ENCODE results near the gene TPK1.
"Not testable (repeated sequence)": the region's sequence is repeated elsewhere in the genome, so short reads cannot be mapped to it uniquely, and the experiment has no call there.

Gene TPK1

GRCh38 chr7:144437370-144438191 lies 398.3 kb downstream of the TPK1 start:
- Histone ChIP-seq H2AK5ac (ENCODE audit: low read length, severe bottlenecking) (no peak overlapping the region), H3K27me3 (ENCODE audit: control insufficient read depth in 1 of 2, insufficient read depth in 1 of 2, low read length in 2 of 2) (no peaks in the 10 kb centered on the region), H2AFZ (ENCODE audit: low read depth, low read length) (no peak overlapping the region), H2BK15ac (ENCODE audit: low read depth, poor library complexity, severe bottlenecking) (no peak overlapping the region), H3K4me2 (ENCODE audit: low read length, poor library complexity, severe bottlenecking) (no peak overlapping the region), H3K4me3 (ENCODE audit: insufficient read depth in 1 of 2, low read depth in 1 of 2, low read length in 2 of 2) (no peak overlapping the region), H2BK120ac (ENCODE audit: low read depth, low read length) (no peak overlapping the region), H2BK12ac (ENCODE audit: low read length in 2 of 2) (no peak overlapping the region), H3K4me1 (ENCODE audit: control insufficient read depth, insufficient read depth, low read depth, low read length) (no peaks in the 10 kb centered on the region), H3K9me3 (ENCODE audit: control insufficient read depth, low read length) (no peaks in the 10 kb centered on the region), H3K79me1 (replicated peaks; ENCODE audit: low read length, poor library complexity, severe bottlenecking) (no peaks in the 10 kb centered on the region), H3K23ac (ENCODE audit: low read length in 2 of 2) (no peak overlapping the region), H4K91ac (ENCODE audit: low read length) (no peak overlapping the region), H3K14ac (ENCODE audit: low read length in 2 of 2) (no peak overlapping the region), H4K8ac (ENCODE audit: low read length) (no peak overlapping the region), H3K27ac (ENCODE audit: low read length, poor library complexity, severe bottlenecking) (no peak overlapping the region), H3K18ac (ENCODE audit: low read depth in 1 of 2, low read length in 2 of 2) (no peak overlapping the region), H3K9ac (ENCODE audit: low read length) (no peak overlapping the region), H2BK5ac (ENCODE audit: low read depth, low read length, poor library complexity, severe bottlenecking) (no peak overlapping the region), H3K36me3 (ENCODE audit: control insufficient read depth in 1 of 2, insufficient read depth in 2 of 2, low read depth in 1 of 2, low read length in 2 of 2) (no peaks in the 10 kb centered on the region), H3K4ac (ENCODE audit: low read depth in 1 of 2, low read length in 2 of 2) (no peak overlapping the region)
- 71% methylated on average over 2 of the region's 4 CpGs for WGBS
- peak; percentile 64 for DNase-seq

GRCh38 chr7:144436500-144436899 lies 399.4 kb downstream of the TPK1 start:
- no peaks in the 10 kb centered on the region for H3K79me1 ChIP-seq (replicated peaks; ENCODE audit: low read length, poor library complexity, severe bottlenecking)
- H3K4ac ChIP-seq (ENCODE audit: low read depth in 1 of 2, low read length in 2 of 2), result no peak overlapping the region
- H3K4me3 ChIP-seq (ENCODE audit: insufficient read depth in 1 of 2, low read depth in 1 of 2, low read length in 2 of 2), result no peak overlapping the region
- no peak overlapping the region for H2BK120ac ChIP-seq (ENCODE audit: low read depth, low read length)
- no peak overlapping the region for H2BK5ac ChIP-seq (ENCODE audit: low read depth, low read length, poor library complexity, severe bottlenecking)
- H3K36me3 ChIP-seq (ENCODE audit: control insufficient read depth in 1 of 2, insufficient read depth in 2 of 2, low read depth in 1 of 2, low read length in 2 of 2), result no peaks in the 10 kb centered on the region
- H3K9ac ChIP-seq (ENCODE audit: low read length), result no peak overlapping the region
- H2AFZ ChIP-seq (ENCODE audit: low read depth, low read length), result no peak overlapping the region
- no peaks in the 10 kb centered on the region for H3K27me3 ChIP-seq (ENCODE audit: control insufficient read depth in 1 of 2, insufficient read depth in 1 of 2, low read length in 2 of 2)
- H2BK12ac ChIP-seq (ENCODE audit: low read length in 2 of 2), result no peak overlapping the region
- H4K8ac ChIP-seq (ENCODE audit: low read length), result no peak overlapping the region
- H4K91ac ChIP-seq (ENCODE audit: low read length), result no peak overlapping the region
- H3K18ac ChIP-seq (ENCODE audit: low read depth in 1 of 2, low read length in 2 of 2), result no peak overlapping the region
- H3K4me2 ChIP-seq (ENCODE audit: low read length, poor library complexity, severe bottlenecking), result no peak overlapping the region
- H3K14ac ChIP-seq (ENCODE audit: low read length in 2 of 2), result no peak overlapping the region
- no peak overlapping the region for H3K23ac ChIP-seq (ENCODE audit: low read length in 2 of 2)
- WGBS, result 75% methylated on average over 9 of the region's 9 CpGs
- H3K27ac ChIP-seq (ENCODE audit: low read length, poor library complexity, severe bottlenecking), result no peak overlapping the region
- no peaks in the 10 kb centered on the region for H3K4me1 ChIP-seq (ENCODE audit: control insufficient read depth, insufficient read depth, low read depth, low read length)
- no peak for DNase-seq
- no peak overlapping the region for H2BK15ac ChIP-seq (ENCODE audit: low read depth, poor library complexity, severe bottlenecking)
- no peaks in the 10 kb centered on the region for H3K9me3 ChIP-seq (ENCODE audit: control insufficient read depth, low read length)
- H2AK5ac ChIP-seq (ENCODE audit: low read length, severe bottlenecking), result no peak overlapping the region

GRCh38 chr7:144428431-144428830 lies 407.4 kb downstream of the TPK1 start:
- H3K36me3 ChIP-seq (ENCODE audit: control insufficient read depth in 1 of 2, insufficient read depth in 2 of 2, low read depth in 1 of 2, low read length in 2 of 2), result no peaks in the 10 kb centered on the region
- H2BK15ac ChIP-seq (ENCODE audit: low read depth, poor library complexity, severe bottlenecking), result no peak overlapping the region
- H3K27me3 ChIP-seq (ENCODE audit: control insufficient read depth in 1 of 2, insufficient read depth in 1 of 2, low read length in 2 of 2), result peaks cover 0 to 2% of the 10 kb centered on the region in 2 experiments
- no peak overlapping the region for H2BK5ac ChIP-seq (ENCODE audit: low read depth, low read length, poor library complexity, severe bottlenecking)
- H4K91ac ChIP-seq (ENCODE audit: low read length), result no peak overlapping the region
- H3K23ac ChIP-seq (ENCODE audit: low read length in 2 of 2), result no peak overlapping the region
- H3K4me3 ChIP-seq (ENCODE audit: insufficient read depth in 1 of 2, low read depth in 1 of 2, low read length in 2 of 2), result no peak overlapping the region
- no peak overlapping the region for H2AK5ac ChIP-seq (ENCODE audit: low read length, severe bottlenecking)
- H3K4me2 ChIP-seq (ENCODE audit: low read length, poor library complexity, severe bottlenecking), result no peak overlapping the region
- H3K9me3 ChIP-seq (ENCODE audit: control insufficient read depth, low read length), result peaks cover 10% of the 10 kb centered on the region
- no peak overlapping the region for H3K18ac ChIP-seq (ENCODE audit: low read depth in 1 of 2, low read length in 2 of 2)
- DNase-seq, result no peak
- H2BK12ac ChIP-seq (ENCODE audit: low read length in 2 of 2), result no peak overlapping the region
- no peak overlapping the region for H3K4ac ChIP-seq (ENCODE audit: low read depth in 1 of 2, low read length in 2 of 2)
- WGBS, result 67% methylated on average over 1 of the region's 2 CpGs
- no peak overlapping the region for H2AFZ ChIP-seq (ENCODE audit: low read depth, low read length)
- H3K9ac ChIP-seq (ENCODE audit: low read length), result no peak overlapping the region
- H3K4me1 ChIP-seq (ENCODE audit: control insufficient read depth, insufficient read depth, low read depth, low read length), result no peaks in the 10 kb centered on the region
- no peaks in the 10 kb centered on the region for H3K79me1 ChIP-seq (replicated peaks; ENCODE audit: low read length, poor library complexity, severe bottlenecking)
- H3K14ac ChIP-seq (ENCODE audit: low read length in 2 of 2), result no peak overlapping the region
- H4K8ac ChIP-seq (ENCODE audit: low read length), result no peak overlapping the region
- no peak overlapping the region for H2BK120ac ChIP-seq (ENCODE audit: low read depth, low read length)
- no peak overlapping the region for H3K27ac ChIP-seq (ENCODE audit: low read length, poor library complexity, severe bottlenecking)

- H3K27ac ChIP-seq (ENCODE audit: low read length, poor library complexity, severe bottlenecking); H2BK5ac ChIP-seq (ENCODE audit: low read depth, low read length, poor library complexity, severe bottlenecking); H3K14ac ChIP-seq (ENCODE audit: low read length in 2 of 2); H3K18ac ChIP-seq (ENCODE audit: low read depth in 1 of 2, low read length in 2 of 2); H2BK15ac ChIP-seq (ENCODE audit: low read depth, poor library complexity, severe bottlenecking); H3K9me3 ChIP-seq (ENCODE audit: control insufficient read depth, low read length); H3K4me1 ChIP-seq (ENCODE audit: control insufficient read depth, insufficient read depth, low read depth, low read length); H4K8ac ChIP-seq (ENCODE audit: low read length); H2BK12ac ChIP-seq (ENCODE audit: low read length in 2 of 2); H2BK120ac ChIP-seq (ENCODE audit: low read depth, low read length); H2AK5ac ChIP-seq (ENCODE audit: low read length, severe bottlenecking); H3K4me2 ChIP-seq (ENCODE audit: low read length, poor library complexity, severe bottlenecking); H4K91ac ChIP-seq (ENCODE audit: low read length); H2AFZ ChIP-seq (ENCODE audit: low read depth, low read length); H3K4me3 ChIP-seq (ENCODE audit: insufficient read depth in 1 of 2, low read depth in 1 of 2, low read length in 2 of 2); H3K36me3 ChIP-seq (ENCODE audit: control insufficient read depth in 1 of 2, insufficient read depth in 2 of 2, low read depth in 1 of 2, low read length in 2 of 2); H3K4ac ChIP-seq (ENCODE audit: low read depth in 1 of 2, low read length in 2 of 2); H3K27me3 ChIP-seq (ENCODE audit: control insufficient read depth in 1 of 2, insufficient read depth in 1 of 2, low read length in 2 of 2); H3K9ac ChIP-seq (ENCODE audit: low read length); H3K79me1 ChIP-seq (replicated peaks; ENCODE audit: low read length, poor library complexity, severe bottlenecking); H3K23ac ChIP-seq (ENCODE audit: low read length in 2 of 2); DNase-seq: not testable (repeated sequence)
- WGBS, result 54% methylated on average over 1 of the region's 2 CpGs
Measured at GRCh38 chr7:144427539-144427938, 408.3 kb downstream of the TPK1 start.

Data from mesenchymal stem cell (in vitro differentiated cells and primary cell).